Stimulated activated CD8-positive, alpha-beta memory T cell treated with anti-CD3 and anti-CD28 coated beads, Interleukin-12 subunit alpha, Interleukin-12 subunit beta, amount 100 ng/mL, for 24 hours (primary cell): Measurements from ENCODE around the gene VWA3A.
"Not testable (repeated sequence)": the region's sequence is repeated elsewhere in the genome, so short reads cannot be mapped to it uniquely, and the experiment has no call there.

Source experiments
- DNase-seq: peaks from one replicate; pipeline ENCODE4 v3.0.0-alpha.2; 2020; ENCODE audit errors: extremely low read depth

The VWA3A gene

DNA sequence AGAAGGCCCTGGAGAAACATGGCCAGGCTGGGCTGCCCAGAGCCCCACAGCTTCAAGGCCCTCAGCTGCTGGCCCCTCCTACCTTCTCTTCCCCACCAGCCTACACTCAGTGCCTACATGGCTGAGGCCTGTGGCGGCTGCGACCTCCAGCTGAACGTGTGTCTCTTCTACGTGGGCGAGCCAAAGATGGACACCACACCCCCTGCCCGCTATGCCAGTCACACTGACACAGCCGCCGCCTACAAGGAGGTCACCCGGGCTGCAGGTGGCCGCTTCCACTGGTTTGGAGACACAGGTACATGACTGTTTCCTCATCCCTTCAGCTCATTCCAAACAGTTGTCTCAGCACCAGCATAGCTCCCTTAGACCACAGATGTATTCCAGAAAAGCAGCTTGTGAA is 40.5 kb downstream of the VWA3A start:
- no peak for DNase-seq

DNA sequence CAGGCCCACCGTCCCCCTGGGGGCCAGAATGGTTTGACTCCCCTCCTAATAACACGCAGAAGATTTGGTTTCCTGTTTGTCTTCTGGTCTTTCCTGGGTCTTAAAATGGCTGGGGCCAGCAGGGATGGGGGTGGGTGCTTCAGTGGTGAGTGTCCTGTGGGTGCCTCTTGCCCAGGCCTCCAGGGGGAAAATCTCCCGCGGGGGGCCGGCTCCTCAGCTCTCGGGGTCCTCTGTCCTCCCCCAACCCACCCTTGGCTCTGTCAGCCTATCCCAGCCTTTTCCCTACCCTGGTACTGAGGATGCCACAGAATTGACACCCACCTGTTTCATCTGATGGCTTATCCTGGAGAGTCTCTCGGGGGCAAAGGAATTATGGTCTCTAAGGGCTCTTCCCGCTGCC is 46.1 kb downstream of the VWA3A start:
- no peak for DNase-seq

DNA sequence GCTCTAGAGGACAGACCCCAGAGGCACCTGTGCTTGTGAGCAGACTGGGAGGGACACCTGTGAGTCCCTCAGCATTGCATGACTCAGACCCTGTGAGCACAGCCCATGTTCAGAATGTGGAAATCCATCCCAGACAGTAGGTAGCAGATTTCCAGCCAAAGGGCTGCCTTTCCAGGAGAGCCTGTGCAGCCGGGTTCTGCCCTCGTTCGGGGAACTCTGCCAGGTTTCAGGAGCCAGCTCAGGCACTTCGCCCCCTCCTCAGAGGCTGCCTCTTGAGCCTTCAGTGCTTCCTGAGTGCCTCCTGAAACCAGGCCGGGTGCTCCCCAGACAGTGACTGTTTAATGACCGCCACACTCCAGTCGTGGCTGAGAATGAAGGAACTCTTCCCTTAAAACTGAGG is 46.7 kb downstream of the VWA3A start:
- DNase-seq, result no peak

DNA sequence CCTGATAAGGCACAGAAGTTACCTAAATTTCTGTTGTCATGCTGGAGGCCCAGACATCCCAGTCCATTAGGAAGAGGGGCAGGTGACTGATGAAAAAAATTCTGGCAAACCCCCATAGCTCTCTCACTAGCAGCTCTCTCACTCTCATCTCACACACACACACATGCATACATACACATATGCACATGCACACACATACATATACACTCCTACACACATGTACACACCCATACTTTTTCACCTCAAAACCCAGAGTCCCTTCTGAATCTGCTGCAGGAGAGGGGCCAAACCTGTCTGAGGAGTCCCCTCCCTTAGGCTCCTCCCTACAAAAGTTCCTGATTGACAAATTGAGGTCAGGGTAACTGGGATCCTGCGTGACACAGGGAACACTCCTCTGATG is 47.4 kb downstream of the VWA3A start:
- DNase-seq, result no peak

DNA sequence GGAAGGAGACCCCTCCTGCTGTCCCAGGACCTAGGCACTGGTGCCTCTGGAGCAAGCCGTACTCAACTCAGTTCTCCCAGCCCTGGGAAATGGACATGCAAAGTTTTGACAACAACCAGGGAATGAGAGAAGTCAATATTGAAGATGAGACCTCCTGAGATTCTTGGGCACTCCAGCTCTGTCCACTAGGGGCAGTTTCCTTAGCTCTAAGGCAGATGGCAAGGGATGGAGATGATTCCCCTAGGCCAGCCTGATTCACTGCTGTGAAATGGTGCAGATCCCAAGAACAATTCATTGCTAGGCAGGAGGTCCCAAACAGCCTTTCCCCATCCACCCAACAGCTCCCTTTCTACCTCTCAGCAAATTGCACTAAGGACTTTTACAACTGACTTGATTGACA is 49.4 kb downstream of the VWA3A start:
- no peak for DNase-seq

DNA sequence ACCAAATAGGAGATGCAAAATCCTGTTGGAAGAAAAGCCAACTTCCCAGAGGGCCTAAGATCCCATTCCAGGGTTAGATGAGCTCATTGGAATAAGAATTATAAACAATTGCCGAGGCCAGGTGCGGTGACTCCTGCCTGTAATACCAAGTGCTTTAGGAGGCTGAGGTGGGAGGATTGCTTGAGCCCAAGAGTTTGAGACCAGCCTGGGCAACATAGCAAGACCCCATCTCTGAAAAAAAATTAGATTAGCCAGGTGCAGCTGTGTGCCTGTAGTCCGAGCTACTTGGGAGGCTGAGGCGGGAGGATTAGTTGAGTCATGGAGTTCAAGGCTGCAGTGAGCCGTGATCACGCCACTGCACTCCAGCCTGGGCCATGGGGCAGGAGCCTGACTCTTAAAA is 52.2 kb downstream of the VWA3A start:
- no peak for DNase-seq

DNA sequence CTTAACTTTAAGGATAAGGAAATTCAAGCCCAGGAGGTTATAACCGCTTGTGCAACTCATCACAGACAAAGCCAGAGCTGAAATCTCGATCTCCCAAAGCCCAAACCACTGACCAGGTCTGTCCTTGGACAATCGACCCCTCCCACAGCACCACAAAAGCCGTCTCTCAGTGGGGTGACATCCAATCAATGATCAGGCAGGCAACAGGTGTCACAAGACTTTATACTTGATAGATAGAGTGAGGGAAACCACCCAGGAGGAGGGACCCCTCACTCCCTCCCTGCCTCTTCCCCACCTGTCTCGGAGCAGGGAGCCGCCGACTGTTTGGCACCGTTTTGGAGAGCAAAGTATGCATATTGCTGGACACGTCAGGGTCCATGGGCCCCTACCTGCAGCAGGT is 55.5 kb downstream of the VWA3A start:
- DNase-seq, result no peak

DNA sequence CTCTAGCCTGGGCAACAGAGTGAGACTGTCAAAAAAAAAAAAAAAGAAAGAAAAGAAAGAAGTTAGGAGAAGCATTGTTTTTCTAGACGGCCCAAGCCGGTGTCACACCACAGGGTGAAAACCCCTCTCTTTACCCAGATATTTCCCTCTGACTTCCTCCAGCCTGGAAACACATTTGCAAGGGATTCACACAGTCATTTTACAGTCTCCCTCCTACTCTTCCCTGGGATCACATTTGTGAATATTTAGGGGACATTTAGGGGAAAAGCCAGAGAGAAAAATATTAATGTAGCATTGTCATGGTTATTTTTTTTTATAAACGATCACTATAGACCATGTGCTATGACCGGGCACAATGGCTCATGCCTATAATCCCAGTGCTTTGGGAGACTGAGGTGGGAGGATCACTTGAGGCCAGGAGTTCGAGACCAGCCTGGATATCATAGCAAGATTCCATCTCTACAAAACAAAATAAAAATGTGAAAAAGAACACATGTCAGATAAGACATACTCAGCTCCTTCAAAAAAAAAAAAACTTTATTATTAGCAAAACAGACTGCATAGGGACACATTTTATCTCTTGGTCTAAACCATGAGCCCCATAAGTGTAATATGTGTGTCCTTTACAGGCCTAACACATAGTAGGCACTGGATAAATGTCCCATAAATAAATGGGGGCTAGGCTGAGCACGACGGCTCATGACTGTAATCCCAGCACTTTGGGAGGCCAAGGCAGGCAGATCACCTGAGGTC is 59.1 kb downstream of the VWA3A start:
- no peak for DNase-seq

DNA sequence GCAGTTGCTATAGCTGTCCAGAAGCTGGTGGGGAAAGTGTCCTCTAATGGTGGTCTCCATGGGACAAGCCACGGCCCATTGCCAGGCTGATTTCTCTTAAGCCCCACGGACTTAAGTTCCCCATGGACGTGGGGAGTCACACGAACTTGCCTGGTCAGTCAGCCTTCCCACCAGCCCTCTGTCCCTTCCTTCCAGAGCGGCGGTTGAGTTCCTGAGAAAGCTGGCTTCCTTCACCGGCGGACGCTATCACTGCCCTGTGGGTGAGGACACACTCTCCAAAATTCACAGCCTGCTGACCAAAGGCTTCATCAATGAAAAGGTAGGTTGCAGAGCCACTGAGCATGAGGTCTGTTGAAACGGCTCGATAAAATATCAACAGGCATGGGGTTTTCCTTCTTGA is 60.0 kb downstream of the VWA3A start:
- DNase-seq, result no peak

DNA sequence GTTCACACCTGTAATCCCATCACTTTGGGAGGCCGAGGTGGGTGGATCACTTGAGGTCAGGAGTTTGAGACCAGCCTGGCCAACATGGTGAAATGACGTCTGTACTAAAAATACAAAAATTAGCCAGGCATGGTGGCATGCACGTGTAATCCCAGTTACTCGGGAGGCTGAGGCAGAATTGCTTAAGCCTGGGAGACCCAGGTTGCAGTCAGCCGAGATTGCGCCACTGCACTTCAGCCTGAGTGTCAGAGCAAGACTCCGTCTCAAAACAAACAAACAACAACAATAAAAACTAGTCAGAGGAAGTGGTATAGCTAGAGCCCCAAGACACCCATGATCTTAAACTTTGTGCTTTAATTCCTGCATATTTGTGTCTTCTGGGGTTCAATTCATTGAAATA is 60.7 kb downstream of the VWA3A start:
- not testable (repeated sequence) for DNase-seq

DNA sequence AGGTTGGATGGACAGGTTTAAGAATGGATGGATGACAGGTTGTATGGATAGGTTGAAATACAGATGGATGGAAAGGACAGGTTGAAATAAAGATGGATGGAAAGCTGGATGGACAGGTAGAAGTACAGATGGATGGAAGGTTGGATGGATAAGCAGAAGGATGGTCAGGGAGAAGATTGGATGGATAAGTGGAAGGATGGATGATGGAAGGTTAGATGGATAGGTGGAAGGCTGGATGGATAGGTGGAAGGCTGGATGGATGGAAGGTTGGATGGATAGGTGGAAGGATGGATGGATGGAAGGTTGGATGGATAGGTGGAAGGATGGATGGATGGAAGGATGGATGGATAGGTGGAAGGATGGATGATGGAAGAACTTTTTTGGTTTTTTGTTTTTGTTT is 69.1 kb downstream of the VWA3A start:
- DNase-seq, result no peak

DNA sequence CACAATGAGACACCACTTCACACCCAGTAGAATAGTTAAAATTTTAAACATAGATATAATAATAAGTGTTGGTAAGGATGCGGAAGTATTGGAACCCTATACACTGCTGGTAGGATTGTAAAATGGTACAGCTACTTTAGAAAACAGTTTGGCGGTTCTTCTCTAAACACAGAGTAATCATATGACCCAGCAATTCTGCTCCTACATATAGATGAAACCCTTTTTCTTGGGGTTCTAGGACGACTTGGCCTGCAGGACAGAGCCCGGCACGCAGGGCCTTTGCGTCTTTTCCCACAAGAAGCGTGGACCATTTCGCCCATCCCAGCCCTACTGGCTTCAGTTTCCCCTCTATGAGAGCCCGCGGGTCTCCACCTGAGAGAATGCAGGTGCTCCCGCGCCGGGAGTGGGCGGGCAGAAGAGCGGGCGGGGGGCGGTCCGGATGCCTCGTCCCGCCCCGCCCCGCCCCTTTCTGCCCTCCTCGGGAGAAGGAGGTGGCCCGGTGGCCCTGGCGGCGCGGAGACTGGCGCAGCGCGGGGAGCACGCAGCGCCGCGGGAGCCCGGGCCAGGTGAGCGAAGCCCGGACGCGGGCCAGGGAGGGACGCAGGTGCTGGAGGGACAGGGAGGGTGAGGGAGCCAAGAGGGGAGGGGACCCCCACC is 69.8 kb downstream of the VWA3A start, which contains the start of gene SDR42E2:
Gene SDR42E2 (plus strand): TSS at position 508 of the 657 bp plus-strand sequence. CDS start 3,077 bp downstream, outside the sequence.
- no peak for DNase-seq

DNA sequence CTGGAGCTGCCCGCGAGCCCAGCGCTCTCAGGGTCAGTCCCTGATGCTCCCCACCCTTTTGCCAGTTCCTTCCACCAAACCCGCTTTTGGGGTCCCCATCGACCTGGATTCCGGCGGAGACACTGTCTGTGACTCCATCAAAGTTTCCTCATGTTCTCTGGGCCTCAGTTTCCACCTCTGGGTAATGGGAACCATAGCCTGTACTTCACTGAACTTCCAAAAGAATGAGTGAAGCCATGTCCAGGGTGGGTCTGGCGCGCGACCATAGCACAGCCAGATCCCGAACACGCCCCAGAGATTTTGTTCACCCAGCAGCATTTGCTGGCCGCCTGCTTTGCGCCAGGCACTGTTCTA is 70.3 kb downstream of the VWA3A start:
- no peak for DNase-seq

DNA sequence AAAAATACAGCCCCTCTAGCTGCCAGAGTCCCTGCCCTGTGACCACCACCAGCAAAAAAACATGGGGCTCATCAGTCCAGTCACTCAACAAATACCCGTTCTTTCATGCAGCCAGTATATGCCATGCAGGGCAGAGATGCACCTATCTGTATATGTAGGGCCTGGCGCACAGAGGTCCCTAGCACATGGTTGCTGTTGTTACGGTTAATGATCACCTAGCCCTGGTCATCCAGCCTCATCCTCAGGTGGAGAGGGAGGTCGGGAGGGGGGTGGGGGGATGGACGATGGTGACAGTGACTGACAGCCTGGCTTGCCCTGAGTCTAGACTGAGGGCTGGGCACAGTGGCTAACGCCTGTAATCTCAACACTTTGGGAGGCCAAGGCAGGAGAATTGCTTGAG is 71.5 kb downstream of the VWA3A start:
- DNase-seq, result no peak

DNA sequence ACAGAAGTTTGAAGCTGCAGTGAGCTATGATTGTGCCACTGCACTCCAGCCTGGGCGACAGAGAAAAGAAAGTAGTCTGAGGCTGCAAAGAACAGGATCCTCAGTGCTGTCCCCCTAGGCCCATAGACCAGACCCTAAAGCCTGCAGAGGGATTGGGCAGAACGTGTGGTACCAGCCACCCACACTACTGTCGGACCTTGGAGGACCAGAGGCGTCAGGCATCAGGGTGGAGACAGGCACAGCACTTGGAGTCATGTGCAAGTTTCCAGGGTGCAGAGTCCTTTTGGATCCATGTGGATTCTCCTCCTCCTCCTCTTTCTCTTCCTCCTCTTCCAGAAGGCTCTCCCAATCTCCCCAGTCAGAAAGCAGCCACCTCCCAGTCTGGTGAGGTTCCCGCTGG is 72.1 kb downstream of the VWA3A start:
- no peak for DNase-seq

DNA sequence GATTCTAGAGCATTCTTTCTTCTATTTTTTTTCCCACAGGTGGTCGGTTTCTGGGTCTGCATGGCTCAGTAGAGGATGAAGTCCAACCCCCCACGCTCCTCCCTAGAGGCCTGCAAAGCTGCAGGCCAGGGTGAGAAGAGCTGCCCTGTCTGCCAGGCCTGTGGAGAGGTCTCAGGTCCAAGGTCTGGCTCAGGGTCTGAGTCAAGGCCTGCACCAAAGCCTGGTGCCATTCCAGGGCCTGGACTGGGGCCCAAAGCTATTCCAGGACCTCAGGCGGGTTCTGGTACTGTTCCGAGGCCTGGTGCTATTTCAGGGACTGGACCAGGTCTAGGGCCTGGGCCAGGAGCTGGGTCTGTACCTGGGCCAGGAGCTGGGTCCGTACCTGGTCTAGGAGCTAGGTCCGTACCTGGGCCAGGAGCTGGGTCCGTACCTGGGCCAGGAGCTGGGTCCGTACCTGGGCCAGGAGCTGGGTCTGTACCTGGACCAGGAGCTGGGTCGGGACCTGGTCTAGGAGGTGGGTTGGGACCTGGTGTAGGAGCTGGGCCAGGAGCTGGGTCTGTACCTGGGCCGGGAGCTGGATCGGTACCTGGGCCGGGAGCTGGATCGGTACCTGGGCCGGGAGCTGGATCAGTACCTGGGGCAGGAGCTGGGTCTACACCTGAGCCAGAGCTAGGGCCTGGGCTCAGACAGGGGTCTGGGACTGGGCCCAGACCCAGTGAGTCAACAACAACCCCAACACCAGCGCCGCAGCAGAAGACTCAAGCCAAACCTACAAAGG is 73.4 kb downstream of the VWA3A start:
- no peak for DNase-seq

DNA sequence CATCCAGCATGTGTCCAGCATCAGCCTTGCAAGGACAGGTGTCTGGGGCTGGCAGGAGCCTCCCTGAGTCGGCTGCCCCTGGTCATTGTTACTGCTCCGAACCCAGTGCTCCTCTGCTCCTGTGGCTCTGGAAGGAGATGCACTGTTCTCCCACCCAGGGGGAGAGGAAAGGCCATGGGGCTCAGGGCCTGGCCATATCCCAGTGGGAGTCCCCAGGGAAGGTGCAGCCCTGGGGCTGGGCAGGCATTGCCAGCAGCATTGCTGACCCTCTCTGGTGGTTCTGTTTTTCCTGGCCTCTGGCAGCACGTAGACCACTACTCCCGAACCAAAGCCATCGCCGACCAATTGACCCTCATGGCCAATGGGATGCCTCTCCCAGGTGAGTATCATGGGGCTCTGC is 79.6 kb downstream of the VWA3A start:
- no peak for DNase-seq

DNA sequence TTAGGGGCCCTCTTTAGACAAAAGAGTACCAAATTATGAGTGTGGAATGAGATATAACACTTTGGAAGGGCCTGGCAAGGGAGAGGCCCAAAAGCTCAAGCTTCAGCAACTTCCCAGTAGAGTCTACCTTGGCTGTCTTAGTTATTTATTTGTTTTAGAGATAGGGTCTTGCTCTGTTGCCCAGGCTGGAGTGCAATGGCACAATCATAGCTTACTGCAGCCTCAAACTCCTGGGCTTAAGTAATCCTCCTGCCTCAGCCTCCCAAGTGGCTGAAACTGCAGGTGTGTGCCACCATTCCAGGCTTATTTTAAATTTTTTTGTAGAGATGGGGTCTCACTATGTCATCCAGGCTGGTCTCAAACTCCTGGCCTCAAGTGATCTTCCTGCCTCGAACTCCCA is 80.3 kb downstream of the VWA3A start:
- DNase-seq, result not testable (repeated sequence)

DNA sequence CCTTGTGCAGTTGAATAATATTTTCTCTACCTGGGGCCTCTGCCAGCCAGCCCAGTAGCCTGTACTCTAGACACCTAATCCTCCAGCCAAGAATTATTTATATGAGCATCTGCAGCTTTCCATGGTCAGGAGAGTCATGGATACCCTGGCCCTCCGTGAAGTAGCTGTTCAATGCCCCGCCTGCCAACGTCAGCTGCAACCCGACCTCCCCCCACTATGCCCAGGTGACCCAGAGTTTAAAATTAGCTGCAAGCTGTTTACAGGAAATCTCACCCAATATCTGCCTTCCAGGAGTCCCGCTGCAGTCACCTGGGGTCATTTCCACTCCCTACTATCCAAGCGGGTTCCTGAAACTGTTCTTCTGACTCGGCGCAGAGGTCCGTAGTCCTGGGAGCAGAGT is 82.3 kb downstream of the VWA3A start:
- no peak for DNase-seq

DNA sequence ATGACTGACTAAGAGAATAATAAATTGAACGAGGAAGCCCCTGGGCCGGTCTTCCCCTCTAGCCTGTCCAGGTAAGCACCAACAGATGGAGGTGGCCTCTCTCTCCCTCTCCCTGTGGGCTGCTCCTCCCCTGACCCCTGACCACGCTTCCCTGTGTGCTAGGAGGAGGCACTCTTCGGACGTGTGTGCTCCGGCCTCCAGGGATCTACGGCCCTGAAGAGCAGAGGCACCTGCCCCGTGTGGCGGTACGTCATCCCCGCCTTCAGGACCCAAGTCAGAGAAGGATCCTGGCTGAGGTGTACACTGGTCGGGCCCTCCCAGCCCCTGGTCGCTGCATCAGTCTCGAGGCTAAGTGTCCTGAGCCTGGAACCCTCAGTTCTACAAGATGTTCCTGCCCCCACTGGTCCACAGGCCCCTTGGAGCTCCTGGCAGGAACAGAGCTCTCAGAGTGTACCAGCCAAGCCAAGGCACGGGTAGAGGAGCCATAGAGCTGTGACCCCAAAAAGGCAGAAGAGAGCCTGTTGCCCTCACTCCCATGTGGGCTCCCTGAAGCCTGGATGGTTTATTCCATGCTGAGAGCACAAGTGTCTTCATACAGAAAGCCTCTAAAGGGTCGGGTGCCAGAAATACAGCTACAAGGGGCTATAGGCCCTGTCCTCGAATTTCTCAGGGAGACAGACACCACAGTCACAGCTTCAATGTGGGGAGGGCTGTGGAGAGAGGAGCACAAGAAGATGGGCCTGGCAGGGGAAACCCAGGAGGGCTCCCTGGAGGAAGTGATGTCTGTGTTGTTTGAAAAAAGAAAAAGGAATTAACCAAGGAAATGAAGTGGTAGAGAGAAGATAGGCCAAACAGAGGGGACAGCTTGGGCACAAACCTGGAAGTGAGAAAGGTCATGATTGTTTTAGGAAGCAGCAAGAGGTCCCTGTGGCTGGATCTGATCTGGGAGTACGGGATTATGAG is 85.9 kb downstream of the VWA3A start:
- no peak for DNase-seq

DNA sequence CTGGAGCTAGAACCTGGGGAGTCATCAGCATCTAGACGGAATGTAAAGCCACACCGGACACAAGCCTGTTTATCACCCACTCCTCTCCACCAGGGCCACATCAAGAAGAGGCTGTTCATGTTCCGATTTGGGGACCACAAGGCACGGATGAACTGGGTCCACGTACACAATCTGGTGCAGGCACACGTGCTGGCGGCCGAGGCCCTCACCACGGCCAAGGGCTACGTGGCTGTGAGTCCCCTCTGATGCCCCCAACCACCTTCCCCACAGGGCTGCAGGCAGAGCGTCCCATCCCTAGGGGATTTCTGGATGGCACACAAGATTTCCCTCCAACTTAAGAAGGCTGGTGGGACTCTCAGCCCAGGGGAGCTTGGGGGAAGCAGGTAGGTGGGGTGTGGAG is 89.1 kb downstream of the VWA3A start:
- DNase-seq, result no peak

DNA sequence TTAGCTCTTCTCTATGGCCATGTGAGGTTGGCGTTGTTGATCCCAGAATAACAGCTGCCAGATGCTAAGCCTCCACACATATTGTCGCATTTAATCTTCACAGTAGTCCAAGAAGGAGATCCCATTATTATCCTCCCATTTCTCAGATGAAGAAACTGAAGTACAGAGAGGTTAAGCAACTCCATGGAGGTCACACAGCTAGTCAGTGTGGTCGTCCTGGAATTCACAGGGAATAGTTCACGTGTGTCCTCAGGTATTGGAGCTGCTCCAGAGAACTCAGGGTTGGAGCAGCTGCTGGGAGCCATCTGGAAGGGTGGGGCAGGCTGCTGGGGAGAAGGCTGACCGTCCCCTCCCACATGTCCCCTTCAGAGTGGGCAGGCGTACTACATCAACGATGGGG is 89.5 kb downstream of the VWA3A start:
- no peak for DNase-seq
